SK-N-SH (cell line): ENCODE data around the gene ERC1. TPM values are rescaled to one million over a fixed set of nuclear protein-coding genes. Genes with fewer than 3 reads are reported as not detected.
"Not testable (repeated sequence)": the region's sequence is repeated elsewhere in the genome, so short reads cannot be mapped to it uniquely, and the experiment has no call there.

Experiments
- CTCF ChIA-PET: fragments of 300-600, 350-600 bp; formaldehyde crosslinking; extraction: SDS; loops from one replicate; lab custom pipeline; 2021; lab: Yijun Ruan, JAX
- POLR2A ChIA-PET: fragments of 350-600 bp; sonication (Branson Sonifier 250); formaldehyde crosslinking; extraction: SDS; loops from one replicate; lab custom pipeline; 2020; ENCODE audit warnings: antibody characterized with exemption, inconsistent platforms; lab: Yijun Ruan, JAX
- DNase-seq: peaks from one replicate; pipeline ENCODE4 v3.0.0; 2012
- H2AFZ ChIP-seq: fragments of 200-600 bp; sonication (generic); 2 replicates; pipeline ENCODE4 v1.8.1; 2016; ENCODE audit warnings: antibody characterized with exemption, mild to moderate bottlenecking, low read depth
- H3F3A ChIP-seq: fragments of 200-600 bp; sonication (generic); replicated peaks from 2 replicates; pipeline ENCODE3; 2016; ENCODE audit warnings: antibody characterized with exemption, mild to moderate bottlenecking; ENCODE audit not compliant: insufficient read depth
- H3K27ac ChIP-seq, 2 experiments: fragments of 200-500 bp in 1 of 2; fragments of 200-600 bp in 1 of 2; sonication (Bioruptor generic) in 1 of 2; sonication (generic), shearing (Covaris generic) in 1 of 2; 2 replicates each; pipeline versions ENCODE4 v1.5.1 to v1.6.1; 2014 to 2016; ENCODE audit warnings: low read depth in 2 of 2, inconsistent platforms in 1 of 2, low read length in 1 of 2, mild to moderate bottlenecking in 1 of 2, mixed read lengths in 1 of 2
- H3K27me3 ChIP-seq: fragments of 200-600 bp; sonication (generic), shearing (Covaris generic); 2 replicates; pipeline ENCODE4 v1.6.1; 2016; ENCODE audit warnings: mixed run types; ENCODE audit not compliant: insufficient read depth
- H3K36me3 ChIP-seq, 2 experiments: fragments of 200-500 bp in 1 of 2; fragments of 200-600 bp in 1 of 2; sonication (Bioruptor generic) in 1 of 2; sonication (generic) in 1 of 2; replicated peaks in 1 of 2; 2 replicates each; pipeline versions ENCODE3 to v1.5.1; 2014 to 2016; ENCODE audit warnings: low read length in 1 of 2, mild to moderate bottlenecking in 1 of 2; ENCODE audit not compliant: insufficient read depth in 2 of 2, control insufficient read depth in 1 of 2
- H3K4me1 ChIP-seq, 2 experiments: fragments of 200-500 bp in 1 of 2; fragments of 200-600 bp in 1 of 2; sonication (Bioruptor generic) in 1 of 2; sonication (generic), shearing (Covaris generic) in 1 of 2; 2 replicates each; pipeline versions ENCODE4 v1.5.1 to v1.6.1; 2014 to 2016; ENCODE audit warnings: low read depth in 1 of 2, low read length in 1 of 2, mixed run types in 1 of 2; ENCODE audit not compliant: insufficient read depth in 2 of 2, control insufficient read depth in 1 of 2
- H3K4me2 ChIP-seq: fragments of 200-600 bp; sonication (generic), shearing (Covaris generic); 2 replicates; pipeline ENCODE4 v1.6.1; 2017; ENCODE audit warnings: mixed run types
- H3K4me3 ChIP-seq, 2 experiments: fragments of 200-500 bp in 1 of 2; fragments of 200-600 bp in 1 of 2; sonication (Bioruptor generic) in 1 of 2; sonication (generic), shearing (Covaris generic) in 1 of 2; 2 replicates each; pipeline versions ENCODE4 v1.5.1 to v1.8.1; 2014 to 2016; ENCODE audit warnings: low read depth in 2 of 2, inconsistent platforms in 1 of 2, low read length in 1 of 2, mild to moderate bottlenecking in 1 of 2, mixed read lengths in 1 of 2, moderate library complexity in 1 of 2
- H3K79me2 ChIP-seq: fragments of 200-600 bp; sonication (generic); 2 replicates; pipeline ENCODE4 v1.8.1; 2017; ENCODE audit warnings: mild to moderate bottlenecking; ENCODE audit not compliant: insufficient read depth
- H3K9ac ChIP-seq: fragments of 200-600 bp; sonication (generic); 2 replicates; pipeline ENCODE4 v1.6.1; 2017; ENCODE audit warnings: mixed run types
- H3K9me2 ChIP-seq: fragments of 200-600 bp; sonication (generic); 2 replicates; pipeline ENCODE4 v1.6.1; 2017; ENCODE audit warnings: mixed run types
- H3K9me3 ChIP-seq: fragments of 200-600 bp; sonication (generic); 2 replicates; pipeline ENCODE4 v1.6.1; 2017; ENCODE audit warnings: mixed run types, mild to moderate bottlenecking, moderate library complexity
- H4K20me1 ChIP-seq: fragments of 200-600 bp; sonication (generic); 2 replicates; pipeline ENCODE4 v1.6.1; 2017; ENCODE audit warnings: mild to moderate bottlenecking, mixed run types; ENCODE audit not compliant: insufficient read depth
- ELF1 ChIP-seq: IDR thresholded peaks from 2 replicates; pipeline ENCODE4 v1.4.0; 2012
- EZH2phosphoT487 ChIP-seq: fragments of 200-600 bp; sonication (generic); IDR thresholded peaks from 2 replicates; pipeline ENCODE4 v1.6.1; 2017; ENCODE audit warnings: low read depth, mixed run types, mild to moderate bottlenecking, antibody characterized with exemption, moderate library complexity, borderline replicate concordance
- JUND ChIP-seq: IDR thresholded peaks from 2 replicates; pipeline ENCODE4 v1.4.0; 2012
- MAX ChIP-seq: IDR thresholded peaks from 2 replicates; pipeline ENCODE4 v1.4.0; 2012; ENCODE audit warnings: low read depth
- MEF2A ChIP-seq: IDR thresholded peaks from 2 replicates; pipeline ENCODE4 v1.4.0; 2012; ENCODE audit warnings: low read depth, borderline replicate concordance
- PBX3 ChIP-seq: IDR thresholded peaks from 2 replicates; pipeline ENCODE4; 2012
- RFX5 ChIP-seq: IDR thresholded peaks from 2 replicates; pipeline ENCODE4 v1.6.1; 2012; ENCODE audit warnings: mild to moderate bottlenecking, improper control_type of control experiment, low read length
- SIN3A ChIP-seq: IDR thresholded peaks from 2 replicates; pipeline ENCODE4 v1.6.1; 2012; ENCODE audit warnings: low read depth, mild to moderate bottlenecking, low read length, moderate library complexity, borderline replicate concordance
- TCF12 ChIP-seq: IDR thresholded peaks from 2 replicates; pipeline ENCODE4 v1.4.0; 2012
- TEAD4 ChIP-seq: IDR thresholded peaks from 2 replicates; pipeline ENCODE4 v1.4.0; 2012; ENCODE audit warnings: mild to moderate bottlenecking, borderline replicate concordance; ENCODE audit not compliant: insufficient read depth
- WGBS: methylation state at CpG from one replicate; pipeline ENCODE4 v1.1.6; 2017; ENCODE audit warnings: low lambda C conversion rate; 5-methylcytosine and 5-hydroxymethylcytosine counted together
- polyA plus RNA-seq, 3 experiments: library from polyadenylated mRNA; depleted of rRNA; stranded (reverse); fragments of >200 nt; gene quantifications; 2 replicates each; pipeline ENCODE4 v1.2.3, GENCODE V29; 2012

Gene ERC1
- polyA plus RNA-seq, 1 of the 3 experiments (the other 2 are of a cell fraction): 7.5 TPM

- peak overlapping the region in 1 of 2 experiments; percentile 47; a peak in 2 of 4 replicates for H3K27ac ChIP-seq
Observed at GRCh38 chr12:1197264-1198018, 206.4 kb downstream of the ERC1 start.

GRCh38 chr12:1198854-1199253 is 207.8 kb downstream of the ERC1 start:
- H3K4me3 ChIP-seq, H2AFZ ChIP-seq, H3K9ac ChIP-seq, H3K27me3 ChIP-seq, H3K9me3 ChIP-seq, H4K20me1 ChIP-seq, DNase-seq, H3K4me2 ChIP-seq, H3K27ac ChIP-seq, POLR2A ChIA-PET, H3K9me2 ChIP-seq, CTCF ChIA-PET: not testable (repeated sequence)
- WGBS: 96% methylated on average over 4 of the region's 5 CpGs
- peaks cover 5 to 11% of the 10 kb centered on the region in 2 experiments for H3K4me1 ChIP-seq
- peaks cover 13% of the 10 kb centered on the region; the same call in 1 of the 2 replicates for H3K79me2 ChIP-seq
- peaks cover 0 to 12% of the 10 kb centered on the region in 2 experiments for H3K36me3 ChIP-seq
- peaks cover 35% of the 10 kb centered on the region for H3F3A ChIP-seq

More at GRCh38 chr12:1197264-1198018, 206.4 kb downstream of the ERC1 start:
- Histone ChIP-seq H3K36me3 (peaks cover 2 to 20% of the 10 kb centered on the region in 2 experiments), H2AFZ (no peak overlapping the region), H3K4me3 (no peak overlapping the region), H3K9me3 (no peaks in the 10 kb centered on the region), H3K4me1 (peaks cover 2 to 4% of the 10 kb centered on the region in 2 experiments; a peak in 3 of 4 replicates), H3K27me3 (no peaks in the 10 kb centered on the region), H3K4me2 (no peak overlapping the region), H3K9me2 (no peaks in the 10 kb centered on the region), H3K79me2 (peaks cover 4% of the 10 kb centered on the region; the same call in 1 of the 2 replicates), H3F3A (peaks cover 30% of the 10 kb centered on the region), H4K20me1 (no peaks in the 10 kb centered on the region), H3K9ac (no peak overlapping the region)
- POLR2A ChIA-PET: interaction anchor here (0.6 kb wide), 1 partner anchor 62 kb away, joined by 4 read pairs; no protein-coding TSS in a partner anchor
- no peak for DNase-seq
- CTCF ChIA-PET: interaction anchor here (0.7 kb wide), 1 partner anchor 11 kb away, joined by 3 read pairs; no protein-coding TSS in a partner anchor
- TF ChIP-seq JUND: 0 out of 2 replicates have a peak, but pooled peaks have one; percentile 31
- TF ChIP-seq PBX3: 0 out of 2 replicates have a peak, but pooled peaks have one; percentile 9
- no peak for TF ChIP-seq RFX5
- TF ChIP-seq TCF12: peak; percentile 24; the same call in 1 of the 2 replicates
- no peak for TF ChIP-seq SIN3A
- no peak for TF ChIP-seq ELF1
- no peak for TF ChIP-seq MAX
- TF ChIP-seq TEAD4: 0 out of 2 replicates have a peak, but pooled peaks have one; percentile 10
- no peak for TF ChIP-seq EZH2phosphoT487
- TF ChIP-seq MEF2A: no peak
- 73% methylated on average over 3 of the region's 3 CpGs for WGBS
